Stimulated activated CD8-positive, alpha-beta memory T cell treated with anti-CD3 and anti-CD28 coated beads, Interleukin-15, amount 100 ng/mL, for 48 hours (primary cell): Measurements from ENCODE around the gene ANGEL1.

Experiments
- DNase-seq, 2 donors: peaks; one replicate each; pipeline ENCODE4 v3.0.0-alpha.2; 2020; ENCODE audit warnings: low read depth in 2 of 2

The ANGEL1 gene

GRCh38 chr14:76765461-76765931 lies 47.2 kb downstream of the ANGEL1 start:
- no peak for DNase-seq

- no peak for DNase-seq
Measured at GRCh38 chr14:76763096-76764041, 49.3 kb downstream of the ANGEL1 start.

GRCh38 chr14:76762411-76763095 lies 50.1 kb downstream of the ANGEL1 start:
- no peak for DNase-seq

- DNase-seq: no peak
Measured at GRCh38 chr14:76761960-76762410, 50.7 kb downstream of the ANGEL1 start.

- peak; percentile 52 to 55 for DNase-seq
Measured at GRCh38 chr14:76761136-76761959, 51.3 kb downstream of the ANGEL1 start, which contains the start of gene VASH1. Gene VASH1 (plus strand): TSS chr14:76761468. CDS start chr14:76762822, 1,354 bp downstream.

GRCh38 chr14:76760331-76761135 lies 52.1 kb downstream of the ANGEL1 start:
- no peak for DNase-seq

- no peak for DNase-seq
Measured at GRCh38 chr14:76759589-76759988, 53.1 kb downstream of the ANGEL1 start.

GRCh38 chr14:76756371-76756750 lies 56.3 kb downstream of the ANGEL1 start:
- DNase-seq: no peak

GRCh38 chr14:76755610-76756370 lies 56.9 kb downstream of the ANGEL1 start:
- DNase-seq: no peak

GRCh38 chr14:76754586-76754985 lies 58.1 kb downstream of the ANGEL1 start:
- DNase-seq: no peak

GRCh38 chr14:76753541-76754198 lies 59.0 kb downstream of the ANGEL1 start:
- no peak for DNase-seq

- no peak for DNase-seq
Measured at GRCh38 chr14:76752744-76753143, 59.9 kb downstream of the ANGEL1 start.

- no peak for DNase-seq
Measured at GRCh38 chr14:76742966-76743365, 69.7 kb downstream of the ANGEL1 start.

- no peak for DNase-seq
Measured at GRCh38 chr14:76742185-76742584, 70.5 kb downstream of the ANGEL1 start.

- no peak for DNase-seq
Measured at GRCh38 chr14:76741074-76741473, 71.6 kb downstream of the ANGEL1 start.
